Measurements from ENCODE around the gene LYZL1. TPM values are rescaled to one million over a fixed set of nuclear protein-coding genes. Genes with fewer than 3 reads are reported as not detected.
"Not testable (repeated sequence)": the region's sequence is repeated elsewhere in the genome, so short reads cannot be mapped to it uniquely, and the experiment has no call there.

LYZL1 gene
- total RNA-seq, 1 donor from 2014 or later: not detected

DNA sequence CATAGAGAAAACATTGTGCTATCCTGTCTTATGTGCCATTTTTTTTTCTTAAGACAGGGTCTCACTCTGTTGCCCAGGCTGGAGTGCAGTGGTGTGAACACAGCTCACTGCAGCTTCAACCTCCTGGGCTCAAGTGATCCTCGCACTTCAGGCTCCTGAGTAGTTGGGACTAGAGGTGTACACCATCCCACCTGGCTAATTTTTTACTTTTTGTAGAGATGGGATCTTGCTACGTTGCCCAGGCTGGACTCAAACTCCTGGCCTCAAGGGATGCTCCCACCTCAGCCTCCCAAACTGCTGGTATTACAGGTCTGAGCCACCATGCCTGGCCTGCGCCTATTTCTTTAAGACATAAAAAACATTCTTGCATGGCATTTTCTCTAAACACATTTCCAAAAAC lies 20.6 kb downstream of the LYZL1 start:
- intact Hi-C loops (cut with micrococcal nuclease): loop anchor here (10.0 kb wide), 1 partner anchor 645 kb away; no protein-coding TSS in a partner anchor
- Histone ChIP-seq H3K27ac (replicated peaks) (no peak overlapping the region), H3K4me3 (no peak overlapping the region), H3K9me3 (replicated peaks) (no peaks in the 10 kb centered on the region), H3K36me3 (no peaks in the 10 kb centered on the region), H3K27me3 (ENCODE audit: low read depth) (no peaks in the 10 kb centered on the region), H3K4me1 (peaks cover 6% of the 10 kb centered on the region)
- no peak for DNase-seq
- TF ChIP-seq, protein P1, sequence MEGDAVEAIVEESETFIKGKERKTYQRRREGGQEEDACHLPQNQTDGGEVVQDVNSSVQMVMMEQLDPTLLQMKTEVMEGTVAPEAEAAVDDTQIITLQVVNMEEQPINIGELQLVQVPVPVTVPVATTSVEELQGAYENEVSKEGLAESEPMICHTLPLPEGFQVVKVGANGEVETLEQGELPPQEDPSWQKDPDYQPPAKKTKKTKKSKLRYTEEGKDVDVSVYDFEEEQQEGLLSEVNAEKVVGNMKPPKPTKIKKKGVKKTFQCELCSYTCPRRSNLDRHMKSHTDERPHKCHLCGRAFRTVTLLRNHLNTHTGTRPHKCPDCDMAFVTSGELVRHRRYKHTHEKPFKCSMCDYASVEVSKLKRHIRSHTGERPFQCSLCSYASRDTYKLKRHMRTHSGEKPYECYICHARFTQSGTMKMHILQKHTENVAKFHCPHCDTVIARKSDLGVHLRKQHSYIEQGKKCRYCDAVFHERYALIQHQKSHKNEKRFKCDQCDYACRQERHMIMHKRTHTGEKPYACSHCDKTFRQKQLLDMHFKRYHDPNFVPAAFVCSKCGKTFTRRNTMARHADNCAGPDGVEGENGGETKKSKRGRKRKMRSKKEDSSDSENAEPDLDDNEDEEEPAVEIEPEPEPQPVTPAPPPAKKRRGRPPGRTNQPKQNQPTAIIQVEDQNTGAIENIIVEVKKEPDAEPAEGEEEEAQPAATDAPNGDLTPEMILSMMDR (IDR thresholded peaks at IDR 0.05; ENCODE audit: borderline replicate concordance): no peak

DNA sequence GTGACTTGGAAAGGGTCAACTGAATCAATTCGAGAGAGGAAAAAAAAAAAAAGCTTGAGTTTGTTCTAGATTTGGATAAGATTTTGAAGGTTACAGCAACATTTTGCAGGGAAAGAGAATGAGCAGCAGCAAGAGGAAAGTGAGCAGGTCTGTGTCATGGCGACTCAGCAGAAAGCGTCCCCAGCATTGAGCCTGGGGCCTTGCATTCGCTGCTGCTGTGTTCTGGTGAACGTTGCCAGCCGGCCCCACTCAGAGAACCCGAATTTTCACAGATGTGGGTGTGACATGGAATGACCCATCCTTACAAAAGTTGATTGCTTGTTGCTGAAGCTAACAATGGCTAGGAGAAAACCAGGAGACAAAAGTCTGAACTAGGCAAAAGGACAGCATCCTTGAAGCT lies 21.6 kb downstream of the LYZL1 start:
- H3K27ac ChIP-seq (replicated peaks); H3K4me3 ChIP-seq; intact Hi-C loops (cut with micrococcal nuclease); H3K9me3 ChIP-seq (replicated peaks); H3K27me3 ChIP-seq (ENCODE audit: low read depth); H3K4me1 ChIP-seq; H3K36me3 ChIP-seq; DNase-seq: not testable (repeated sequence)

DNA sequence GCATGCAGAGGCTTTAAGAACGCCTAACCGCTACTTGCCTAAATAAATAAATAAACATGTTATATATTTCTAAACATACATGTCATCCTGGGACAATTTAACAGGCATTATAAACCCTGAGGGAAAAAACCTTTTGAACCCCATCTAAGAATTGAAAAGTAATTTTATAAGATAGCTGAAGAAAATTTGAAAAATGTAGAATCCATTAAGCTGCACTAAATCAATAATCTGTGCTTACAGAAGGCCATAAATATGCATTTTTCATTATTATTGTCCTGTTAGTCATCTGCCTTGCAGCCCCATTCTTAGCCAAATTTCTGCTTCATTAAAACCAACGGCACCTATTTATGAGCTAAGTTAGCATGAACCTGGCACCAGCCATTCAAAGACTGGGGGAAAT lies 24.2 kb downstream of the LYZL1 start:
- H3K27ac ChIP-seq (replicated peaks): no peak overlapping the region
- no peaks in the 10 kb centered on the region for H3K9me3 ChIP-seq (replicated peaks)
- no peak overlapping the region for H3K4me3 ChIP-seq
- H3K36me3 ChIP-seq: no peaks in the 10 kb centered on the region
- H3K27me3 ChIP-seq (ENCODE audit: low read depth): no peaks in the 10 kb centered on the region
- H3K4me1 ChIP-seq: peaks cover 8% of the 10 kb centered on the region
- intact Hi-C loops (cut with micrococcal nuclease): no loop called here
- TF ChIP-seq, protein P1 (IDR thresholded peaks at IDR 0.05; ENCODE audit: borderline replicate concordance): no peak
- no peak for DNase-seq

DNA sequence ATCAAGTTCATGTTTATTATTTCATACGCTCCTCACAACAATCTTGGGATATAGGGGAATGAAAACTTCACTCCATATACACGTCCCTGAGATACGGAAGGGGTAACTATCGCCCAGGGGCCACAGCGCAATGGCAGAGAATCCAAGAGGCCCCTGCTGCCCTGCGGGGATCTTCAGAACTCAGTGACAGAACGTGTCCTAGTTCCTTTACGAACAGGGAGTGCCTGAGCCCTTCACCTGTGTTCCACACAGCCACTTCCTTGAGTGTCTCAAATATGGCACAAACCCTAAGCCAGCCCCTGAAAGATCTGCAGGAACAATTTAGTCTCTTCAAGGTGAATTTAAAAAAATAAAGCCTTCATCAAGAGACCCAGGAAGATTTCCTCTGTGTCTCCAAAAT lies 25.9 kb downstream of the LYZL1 start:
- DNase-seq: no peak
- H3K27me3 ChIP-seq (ENCODE audit: low read depth): no peaks in the 10 kb centered on the region
- no peak overlapping the region for H3K4me3 ChIP-seq
- H3K9me3 ChIP-seq (replicated peaks): no peaks in the 10 kb centered on the region
- intact Hi-C loops (cut with micrococcal nuclease): no loop called here
- H3K36me3 ChIP-seq: no peaks in the 10 kb centered on the region
- H3K27ac ChIP-seq (replicated peaks): no peak overlapping the region
- TF ChIP-seq, protein P1 (IDR thresholded peaks at IDR 0.05; ENCODE audit: borderline replicate concordance): no peak
- H3K4me1 ChIP-seq: peaks cover 22% of the 10 kb centered on the region

DNA sequence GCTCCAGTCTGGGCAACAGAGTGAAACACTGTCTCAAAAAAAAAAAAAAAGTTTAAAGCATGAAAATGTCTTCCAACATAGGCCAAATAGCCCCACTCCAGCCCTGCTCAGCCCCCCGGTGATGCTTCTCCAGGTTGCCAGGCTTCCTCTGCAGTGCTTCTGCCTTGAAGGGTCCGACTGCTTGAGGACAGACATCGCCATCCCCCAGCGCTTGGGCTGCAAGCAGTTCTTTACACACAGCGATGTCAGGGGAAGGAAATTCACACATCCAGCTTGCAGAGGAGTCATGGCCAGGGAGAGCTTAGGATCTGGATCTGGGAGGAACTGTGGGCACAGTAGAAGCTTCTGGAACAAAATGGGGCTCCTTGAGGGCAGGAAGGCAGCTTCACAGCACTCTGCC lies 26.9 kb downstream of the LYZL1 start:
- H3K9me3 ChIP-seq (replicated peaks): no peaks in the 10 kb centered on the region
- no peaks in the 10 kb centered on the region for H3K27me3 ChIP-seq (ENCODE audit: low read depth)
- TF ChIP-seq, protein P1 (IDR thresholded peaks at IDR 0.05; ENCODE audit: borderline replicate concordance): no peak
- no peak overlapping the region for H3K27ac ChIP-seq (replicated peaks)
- no peak overlapping the region for H3K4me3 ChIP-seq
- no peaks in the 10 kb centered on the region for H3K36me3 ChIP-seq
- intact Hi-C loops (cut with micrococcal nuclease): no loop called here
- peaks cover 30% of the 10 kb centered on the region for H3K4me1 ChIP-seq
- no peak for DNase-seq

DNA sequence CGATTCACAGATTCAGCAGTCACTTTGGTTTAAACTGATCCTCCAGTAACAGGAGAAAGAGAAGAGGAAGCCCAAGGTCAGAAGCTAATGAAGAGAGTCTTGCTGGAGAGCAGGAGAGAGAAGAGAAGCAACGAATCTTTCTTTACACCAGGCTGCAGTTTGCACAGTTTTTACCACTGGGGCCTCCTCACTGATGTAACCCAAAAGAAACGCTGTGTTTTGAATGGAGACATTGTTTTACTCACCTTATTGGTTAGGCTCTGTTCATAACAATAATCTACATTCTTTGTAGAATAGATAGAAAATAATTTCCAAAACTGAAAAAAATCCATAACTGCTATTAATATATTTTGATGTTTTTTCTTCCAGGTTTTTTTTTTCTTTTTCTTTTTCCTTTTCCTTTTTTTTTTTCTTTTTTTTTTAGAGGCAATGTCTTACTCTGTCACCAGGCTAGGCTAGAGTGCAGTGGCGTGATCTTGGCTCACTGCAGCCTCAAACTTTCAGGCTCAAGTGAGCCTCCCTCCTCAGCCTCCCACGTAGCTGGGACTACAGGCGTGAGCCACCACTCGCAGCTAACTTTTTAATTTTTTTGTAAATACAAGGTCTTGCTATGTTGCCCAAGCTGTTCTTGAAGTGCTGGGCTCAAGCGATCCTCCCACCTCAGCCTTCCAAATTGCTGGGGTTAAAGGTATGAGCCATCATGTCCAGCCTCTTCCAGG lies 27.6 kb downstream of the LYZL1 start:
- H3K36me3 ChIP-seq: no peaks in the 10 kb centered on the region
- H3K4me3 ChIP-seq: no peak overlapping the region
- no peaks in the 10 kb centered on the region for H3K9me3 ChIP-seq (replicated peaks)
- no peak for DNase-seq
- no peaks in the 10 kb centered on the region for H3K27me3 ChIP-seq (ENCODE audit: low read depth)
- TF ChIP-seq, protein P1 (IDR thresholded peaks at IDR 0.05; ENCODE audit: borderline replicate concordance): no peak
- intact Hi-C loops (cut with micrococcal nuclease): no loop called here
- no peak overlapping the region for H3K27ac ChIP-seq (replicated peaks)
- peaks cover 30% of the 10 kb centered on the region for H3K4me1 ChIP-seq

Measured in left ventricle myocardium inferior (tissue), 1 donor.